MCF 10A (cell line): Measurements from ENCODE around the gene STEAP1B. TPM values are rescaled to one million over a fixed set of nuclear protein-coding genes. Genes with fewer than 3 reads are reported as not detected.
"Not testable (repeated sequence)": the region's sequence is repeated elsewhere in the genome, so short reads cannot be mapped to it uniquely, and the experiment has no call there.

Source experiments
- BruUV-seq: library from RNA; stranded (reverse); fragments of 400-500 nt; replicated peaks from 2 replicates; lab custom pipeline; 2021; lab: Mats Ljungman, UMichigan
- CTCF ChIA-PET: fragments of 300-600 bp; sonication (Branson Sonifier 250); formaldehyde crosslinking; extraction: SDS; loops from one replicate; lab custom pipeline; 2021; ENCODE audit warnings: antibody characterized with exemption, inconsistent platforms; lab: Yijun Ruan, JAX
- POLR2A ChIA-PET: fragments of 300-600, 350-650 bp; sonication (Branson Sonifier 250); formaldehyde crosslinking; extraction: SDS; loops from one replicate; lab custom pipeline; 2020; ENCODE audit warnings: antibody characterized with exemption, inconsistent platforms; lab: Yijun Ruan, JAX
- DNase-seq: peaks from one replicate; pipeline ENCODE4 v3.0.0-alpha.2; 2018; ENCODE audit not compliant: unreplicated experiment
- H3K27ac Mint-ChIP-seq: one replicate; pipeline ENCODE4 v1.8.0; 2022; ENCODE audit warnings: mild to moderate bottlenecking, low read depth, mixed read lengths; ENCODE audit not compliant: unreplicated experiment
- H3K27me3 Mint-ChIP-seq: one replicate; pipeline ENCODE4 v1.8.0; 2022; ENCODE audit warnings: mixed read lengths; ENCODE audit not compliant: insufficient read depth, unreplicated experiment
- H3K36me3 Mint-ChIP-seq: one replicate; pipeline ENCODE4 v1.8.0; 2022; ENCODE audit warnings: mild to moderate bottlenecking, moderate library complexity, mixed read lengths; ENCODE audit not compliant: insufficient read depth, unreplicated experiment
- H3K4me1 Mint-ChIP-seq: one replicate; pipeline ENCODE4 v1.8.0; 2022; ENCODE audit warnings: mixed read lengths; ENCODE audit not compliant: insufficient read depth, unreplicated experiment
- H3K4me3 Mint-ChIP-seq: one replicate; pipeline ENCODE4 v1.8.0; 2022; ENCODE audit warnings: mild to moderate bottlenecking, moderate library complexity, mixed read lengths; ENCODE audit not compliant: unreplicated experiment
- H3K9me3 Mint-ChIP-seq: one replicate; pipeline ENCODE4 v1.8.0; 2022; ENCODE audit warnings: mixed read lengths; ENCODE audit not compliant: unreplicated experiment
- CTCF ChIP-seq: fragments of 200-600 bp; IDR thresholded peaks from one replicate; pipeline ENCODE4 v1.8.0; 2022; ENCODE audit warnings: antibody characterized with exemption, mild to moderate bottlenecking; ENCODE audit not compliant: unreplicated experiment
- intact Hi-C: fragments of 100-400 bp; cut with micrococcal nuclease; formaldehyde crosslinking; loops from 2 replicates; pipeline ENCODE4 v1.14.1; 2022
- total RNA-seq: library from RNA; stranded (reverse); gene quantifications from 2 replicates; pipeline ENCODE4 v1.2.3, GENCODE V29; 2022

STEAP1B gene
- total RNA-seq, 1 experiment from 2014 or later = not detected

- POLR2A ChIA-PET = interaction anchor here (0.6 kb wide), 1 partner anchor 859 kb away, joined by 6 read pairs; no protein-coding TSS in a partner anchor
- Mint-ChIP-seq H3K27ac (no peak overlapping the region), H3K36me3 (no peaks in the 10 kb centered on the region), H3K27me3 (no peaks in the 10 kb centered on the region), H3K4me3 (no peak overlapping the region), H3K9me3 (no peaks in the 10 kb centered on the region), H3K4me1 (peaks cover 16% of the 10 kb centered on the region)
- BruUV-seq = no TSS peak
- CTCF ChIA-PET = interaction anchor here (1.5 kb wide), 1 partner anchor 17 kb away, joined by 5 read pairs; no protein-coding TSS in a partner anchor
- DNase-seq = no peak
- intact Hi-C loops = no loop called here
- no peak for TF ChIP-seq CTCF
Measured at GRCh38 chr7:22435720-22436119, 64.3 kb downstream of the STEAP1B start.

- Mint-ChIP-seq H3K4me3 (no peak overlapping the region), H3K27me3 (no peaks in the 10 kb centered on the region), H3K36me3 (no peaks in the 10 kb centered on the region), H3K9me3 (no peaks in the 10 kb centered on the region), H3K27ac (no peak overlapping the region), H3K4me1 (peaks cover 22% of the 10 kb centered on the region)
- BruUV-seq = no TSS peak
- CTCF ChIA-PET = interaction anchor here (1.1 kb wide), 1 partner anchor 325 kb away, joined by 4 read pairs; no protein-coding TSS in a partner anchor
- TF ChIP-seq CTCF = no peak
- POLR2A ChIA-PET = no interaction called here
- intact Hi-C loops = no loop called here
- DNase-seq = no peak
Measured at GRCh38 chr7:22435105-22435504, 64.9 kb downstream of the STEAP1B start.

GRCh38 chr7:22433710-22434460 lies 66.1 kb downstream of the STEAP1B start:
- intact Hi-C loops = no loop called here
- CTCF ChIA-PET = interaction anchor here (1.1 kb wide), 1 partner anchor 324 kb away, joined by 4 read pairs; no protein-coding TSS in a partner anchor
- no peak for DNase-seq

GRCh38 chr7:22433165-22433700 lies 66.8 kb downstream of the STEAP1B start:
- peak; percentile 11 for DNase-seq
- peak overlapping the region; percentile 78 for H3K27ac Mint-ChIP-seq

More at GRCh38 chr7:22433710-22434460, 66.1 kb downstream of the STEAP1B start:
- POLR2A ChIA-PET = interaction anchor here (1.2 kb wide), 1 partner anchor 83 kb away, joined by 3 read pairs; no protein-coding TSS in a partner anchor
- H3K36me3 Mint-ChIP-seq = no peaks in the 10 kb centered on the region
- no peaks in the 10 kb centered on the region for H3K27me3 Mint-ChIP-seq
- BruUV-seq = no TSS peak
- peaks cover 24% of the 10 kb centered on the region for H3K4me1 Mint-ChIP-seq
- TF ChIP-seq CTCF = no peak
- no peak overlapping the region for H3K27ac Mint-ChIP-seq
- H3K4me3 Mint-ChIP-seq = no peak overlapping the region
- H3K9me3 Mint-ChIP-seq = no peaks in the 10 kb centered on the region

More at GRCh38 chr7:22433165-22433700, 66.8 kb downstream of the STEAP1B start:
- peaks cover 24% of the 10 kb centered on the region for H3K4me1 Mint-ChIP-seq
- H3K4me3 Mint-ChIP-seq, H3K9me3 Mint-ChIP-seq, BruUV-seq, H3K27me3 Mint-ChIP-seq, intact Hi-C loops, H3K36me3 Mint-ChIP-seq, CTCF ChIA-PET: not testable (repeated sequence)
- POLR2A ChIA-PET = interaction anchor here (0.8 to 1.2 kb wide), 2 partner anchors 9 to 82 kb away, joined by 3 read pairs; no protein-coding TSS in a partner anchor
